Activated effector memory CD4-positive, alpha-beta T cell treated with Interleukin-2 at 50 U/mL for 16 hours (primary cell): ENCODE measurements around the gene UTP15.

Experiments
- DNase-seq: peaks from one replicate; pipeline ENCODE4 v3.0.0-alpha.2; 2020

Gene UTP15

GRCh38 chr5:73565969-73566547 lies 515 bp downstream of the UTP15 start:
- no peak for DNase-seq

DNA sequence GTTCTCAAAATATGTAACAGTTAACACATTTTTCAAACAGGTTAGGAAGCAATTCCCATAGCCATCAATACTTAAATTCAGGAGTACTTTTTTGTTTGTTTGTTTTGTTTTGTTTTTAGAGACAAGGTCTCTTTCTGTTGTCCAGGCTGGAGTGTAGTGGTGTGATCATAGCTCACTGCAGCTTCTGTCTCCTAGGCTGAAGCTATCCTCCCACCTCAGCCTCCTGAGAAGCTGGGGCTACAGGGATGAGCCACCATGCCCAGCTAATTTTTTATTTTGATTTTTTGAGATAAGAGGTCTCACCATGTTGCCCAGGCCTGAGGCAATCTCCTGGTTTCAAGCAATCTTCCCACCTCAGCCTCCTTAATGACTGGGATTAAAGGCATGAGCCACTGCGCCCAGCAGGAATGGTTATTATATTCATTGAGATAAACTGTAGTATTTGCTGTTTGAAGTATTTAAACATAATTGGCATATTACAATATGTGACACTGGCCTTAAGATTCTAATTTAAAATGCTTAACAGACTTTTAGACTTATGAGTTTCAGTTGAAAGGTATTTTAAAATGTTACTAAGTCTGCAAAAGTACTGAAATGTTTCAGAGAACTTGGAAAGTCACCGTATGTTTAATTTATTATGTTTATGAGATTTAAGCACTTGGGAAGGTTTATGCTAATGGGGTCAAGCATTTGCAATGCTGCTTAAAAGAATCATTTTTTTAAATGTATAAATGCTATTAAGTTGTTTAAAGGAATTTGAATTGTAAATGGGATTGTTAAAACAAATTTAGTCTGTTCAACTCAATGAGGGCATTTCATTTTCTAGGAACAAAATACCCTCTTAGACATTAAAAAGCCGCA lies 17.0 kb downstream of the UTP15 start:
- no peak for DNase-seq

- no peak for DNase-seq
Observed at GRCh38 chr5:73587923-73588322, 22.4 kb downstream of the UTP15 start.

GRCh38 chr5:73591102-73591695 lies 25.7 kb downstream of the UTP15 start:
- DNase-seq, result no peak

DNA sequence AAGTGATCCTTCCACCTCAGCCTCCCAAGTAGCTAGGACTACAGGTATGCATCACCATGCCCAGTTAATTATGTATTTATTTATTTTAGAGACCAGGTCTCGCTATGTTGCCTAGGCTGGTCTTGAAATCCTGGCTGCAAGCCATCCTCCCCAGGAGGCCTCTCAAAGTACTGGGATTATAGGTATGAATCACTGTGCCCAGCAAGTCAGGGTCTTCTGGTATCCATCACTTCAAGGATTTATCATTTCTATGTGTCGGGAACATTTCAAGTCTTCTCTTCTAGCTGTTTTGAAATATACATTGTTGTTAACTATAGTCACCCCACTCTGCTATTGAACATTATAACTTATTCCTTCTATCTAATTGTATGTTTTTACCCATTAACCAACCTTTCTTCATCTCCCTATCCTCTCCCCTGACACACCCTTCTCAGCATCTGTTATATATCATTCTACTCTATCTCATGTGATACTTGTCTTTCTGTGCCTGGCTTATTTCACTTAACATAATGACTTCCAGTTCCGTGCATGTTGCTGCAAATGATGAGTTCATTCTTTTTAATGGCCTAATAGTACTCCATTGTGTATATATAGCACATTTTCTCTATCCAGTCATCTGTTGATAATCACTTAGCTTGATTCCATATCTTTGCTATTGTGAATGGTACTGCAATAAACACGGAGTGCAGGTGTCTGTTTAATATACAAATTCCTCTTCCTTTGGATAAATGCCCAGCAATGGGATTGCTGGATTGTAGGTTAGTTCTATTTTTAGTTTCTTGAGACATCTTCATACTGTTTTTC lies 26.4 kb downstream of the UTP15 start:
- no peak for DNase-seq

DNA sequence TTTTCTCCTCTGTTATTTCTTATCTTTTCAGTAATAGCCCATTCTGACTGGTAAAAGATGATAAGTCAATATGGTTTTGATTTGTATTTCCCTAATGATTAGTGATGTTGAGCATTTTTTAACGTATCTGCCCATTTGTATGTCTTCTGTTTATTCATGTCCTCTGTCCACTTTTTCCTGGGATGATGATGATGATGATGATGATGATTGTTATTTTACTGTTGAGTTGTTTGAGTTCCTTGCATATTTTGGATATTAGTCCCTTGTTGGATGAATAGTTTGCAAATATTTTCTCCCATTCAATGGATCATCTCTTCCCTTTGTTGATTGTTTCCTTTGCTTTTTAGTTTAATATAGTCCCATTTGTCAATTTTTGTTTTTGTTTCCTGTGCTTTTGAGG lies 27.0 kb downstream of the UTP15 start:
- no peak for DNase-seq

DNA sequence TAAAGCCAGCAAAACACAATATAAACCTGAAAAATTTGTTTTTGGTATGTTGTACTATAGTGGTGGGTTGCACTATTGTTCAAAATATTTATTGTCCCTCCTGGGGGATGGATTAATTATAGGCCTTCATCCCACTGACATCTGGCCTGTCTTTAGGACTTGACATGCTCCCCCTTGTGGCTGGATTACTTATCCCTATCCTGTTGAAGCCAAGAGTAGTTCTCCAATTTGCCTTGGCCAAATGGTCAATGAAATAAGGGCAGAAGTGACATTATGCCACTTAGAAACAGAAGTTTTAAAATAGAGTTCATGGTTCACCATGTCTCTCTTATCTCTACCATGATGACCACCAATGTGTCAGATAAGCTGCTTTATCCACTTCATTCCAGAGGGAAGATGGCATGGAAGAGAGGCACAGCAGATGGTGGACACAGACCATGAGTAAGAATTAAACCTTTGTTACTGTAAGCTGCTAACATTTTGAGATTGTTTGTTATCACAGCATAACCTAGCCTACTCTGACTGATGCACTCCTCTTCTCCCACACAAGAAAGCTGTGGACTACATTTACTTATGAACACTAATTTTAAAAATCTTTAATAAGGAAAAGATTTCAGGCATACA lies 31.3 kb downstream of the UTP15 start:
- DNase-seq, result no peak

DNA sequence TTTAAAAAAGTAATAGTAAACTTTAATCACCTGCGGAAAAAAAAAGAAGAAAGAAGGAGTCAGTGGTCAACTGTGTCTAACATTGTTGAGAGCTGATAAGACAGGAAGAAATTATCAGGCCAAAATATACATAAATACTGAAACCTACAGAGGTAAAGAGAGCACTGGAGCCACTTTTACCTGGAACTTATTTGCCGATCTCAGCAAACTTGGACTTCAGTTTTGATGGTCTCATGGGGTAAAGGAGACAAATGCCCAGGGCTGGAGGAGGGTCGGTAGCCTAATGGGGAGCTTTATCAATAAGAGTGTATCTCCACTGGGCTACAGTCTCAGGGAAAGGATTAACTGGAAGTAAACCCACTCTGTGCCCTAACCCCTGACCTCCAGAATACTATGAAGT lies 33.8 kb downstream of the UTP15 start:
- no peak for DNase-seq

GRCh38 chr5:73603998-73604397 lies 38.5 kb downstream of the UTP15 start:
- DNase-seq, result no peak

- DNase-seq, result no peak
Observed at GRCh38 chr5:73605223-73606087, 39.9 kb downstream of the UTP15 start.

DNA sequence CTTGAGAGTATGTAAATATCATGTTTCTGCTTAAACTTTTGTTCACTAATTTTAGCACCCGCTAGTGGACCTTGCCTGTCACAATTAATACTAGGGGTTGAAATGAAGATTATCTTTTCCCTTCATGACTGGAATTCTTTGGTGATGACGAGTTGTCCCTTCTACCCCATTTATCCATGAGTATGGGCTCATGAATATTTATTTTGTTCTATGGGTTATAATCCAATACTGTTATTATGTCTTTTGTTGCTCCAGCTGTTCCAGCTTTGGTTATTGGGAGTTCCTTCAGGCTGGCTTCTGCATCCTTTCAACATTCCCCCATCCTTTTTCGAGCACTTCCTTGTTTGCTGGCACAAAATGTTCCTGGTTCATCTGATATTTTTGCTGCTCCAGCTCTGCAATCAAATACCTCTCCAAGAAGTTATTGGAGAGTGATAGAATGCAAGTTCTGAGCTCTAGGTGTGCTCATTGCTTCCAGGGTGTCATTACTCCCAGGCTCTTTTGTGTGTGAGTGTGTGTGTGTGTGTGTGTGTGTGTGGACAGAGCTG lies 40.7 kb downstream of the UTP15 start:
- no peak for DNase-seq

DNA sequence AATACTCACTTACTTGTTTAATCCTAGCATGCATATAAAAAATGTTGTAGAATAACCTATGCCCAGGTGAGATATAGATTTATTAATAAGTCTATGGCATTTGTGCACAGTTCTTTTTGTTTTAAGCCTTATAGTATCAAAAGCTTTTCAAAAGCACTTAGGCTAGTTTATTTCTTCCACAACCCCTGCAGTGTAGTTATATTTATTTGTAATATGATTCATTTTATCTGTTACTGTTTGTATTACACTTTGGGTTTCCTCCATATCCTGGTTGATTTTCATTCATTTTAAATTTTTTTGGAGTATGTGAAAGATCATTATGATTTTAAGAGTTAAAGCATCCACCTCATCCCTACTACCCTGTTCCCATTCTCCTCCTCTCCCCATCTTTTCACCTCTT lies 41.7 kb downstream of the UTP15 start:
- DNase-seq, result no peak

DNA sequence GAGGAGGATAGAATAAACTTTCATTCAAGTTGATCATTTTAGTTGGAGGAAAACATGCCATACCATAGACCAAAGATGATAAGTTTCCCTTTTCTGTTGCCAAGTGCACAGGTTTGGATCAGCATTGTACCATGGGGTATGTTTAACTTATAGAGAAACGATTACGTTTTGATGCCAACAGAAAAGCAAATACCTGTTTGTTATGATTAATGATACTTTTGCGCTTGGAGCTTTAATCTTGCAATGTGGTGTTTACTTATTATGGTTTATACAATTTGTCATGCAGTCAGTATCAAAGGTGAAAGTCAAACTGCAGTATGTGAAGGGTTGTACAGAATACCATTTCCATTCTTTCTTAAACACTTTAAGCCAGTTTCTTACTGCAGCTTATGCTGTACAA lies 47.3 kb downstream of the UTP15 start:
- DNase-seq, result no peak

GRCh38 chr5:73615085-73615484 lies 49.5 kb downstream of the UTP15 start:
- no peak for DNase-seq

DNA sequence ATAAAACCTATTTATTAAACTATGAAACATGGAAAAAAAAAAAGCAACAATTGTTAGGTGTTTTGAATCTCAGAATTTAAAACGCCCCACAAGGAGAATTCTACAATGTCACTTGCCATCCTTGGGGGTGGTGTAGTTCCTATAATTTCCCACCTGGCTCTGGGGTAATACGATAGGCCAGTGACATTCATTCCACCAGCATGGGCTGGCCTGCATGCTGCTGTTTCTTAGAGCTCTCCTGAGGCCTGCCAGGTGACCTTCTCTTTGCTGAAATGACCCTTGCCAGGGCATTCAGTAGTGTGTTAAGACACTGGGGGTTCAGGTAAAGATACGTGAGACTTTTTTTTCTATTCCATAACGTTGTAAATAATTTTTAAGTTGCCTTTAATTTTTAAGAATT lies 50.4 kb downstream of the UTP15 start:
- DNase-seq, result no peak

- DNase-seq, result no peak
Observed at GRCh38 chr5:73617510-73618279, 52.2 kb downstream of the UTP15 start.

GRCh38 chr5:73619606-73620333 lies 54.2 kb downstream of the UTP15 start:
- DNase-seq, result no peak

DNA sequence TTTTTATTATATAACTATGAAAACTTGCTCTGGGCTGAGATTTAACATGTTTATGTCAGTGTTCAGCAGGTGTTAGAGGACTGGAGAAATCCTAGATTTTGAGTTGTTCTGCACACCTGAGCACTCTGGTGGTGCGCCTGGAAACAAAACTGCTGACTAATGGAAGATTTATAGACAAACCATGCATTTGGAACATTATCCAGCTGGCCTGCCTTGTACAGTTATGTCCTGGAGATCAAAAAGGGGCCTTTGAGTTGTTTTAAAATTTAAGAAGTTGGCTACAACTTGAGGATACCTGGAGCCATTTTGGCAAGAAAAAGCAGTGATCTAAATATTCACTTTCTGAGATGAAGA lies 54.8 kb downstream of the UTP15 start:
- DNase-seq, result no peak

DNA sequence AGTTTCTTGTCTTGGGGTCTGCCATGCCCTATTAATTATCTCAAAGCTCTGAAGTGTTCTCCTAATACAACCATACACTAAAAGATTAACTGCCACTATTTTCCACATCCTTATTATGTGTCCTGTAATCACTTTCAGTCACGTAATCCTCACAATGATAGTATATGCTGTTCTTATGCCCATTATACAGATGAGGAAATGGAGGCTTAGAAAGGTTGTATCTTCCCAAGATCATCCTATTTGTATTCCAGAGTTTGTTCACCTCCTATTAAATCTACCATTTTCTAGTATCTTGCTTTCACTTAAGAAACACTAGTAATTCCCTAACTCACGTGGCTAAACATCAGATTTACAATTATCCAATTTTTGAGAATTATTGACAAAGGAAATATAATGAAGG lies 57.5 kb downstream of the UTP15 start:
- DNase-seq, result no peak

GRCh38 chr5:73623901-73624404 lies 58.4 kb downstream of the UTP15 start:
- no peak for DNase-seq
